Panc1 (cell line): ENCODE results near the gene DYRK1A. TPM values are rescaled to one million over a fixed set of nuclear protein-coding genes. Genes with fewer than 3 reads are reported as not detected.

Experiments used
- ATAC-seq: fragments of 200-7000 bp; cut with Tn5 transposase; 2 replicates; pipeline ENCODE4 v1.9.1; 2020; ENCODE audit warnings: mild to moderate bottlenecking, moderate library complexity
- BruUV-seq: library from RNA; stranded (reverse); fragments of 400-500 nt; replicated peaks from 2 replicates; lab custom pipeline; 2021; lab: Mats Ljungman, UMichigan
- CTCF ChIA-PET: fragments of 300-600 bp; sonication (Branson Sonifier 250); formaldehyde crosslinking; loops from one replicate; lab custom pipeline; 2022; ENCODE audit warnings: antibody characterized with exemption; lab: Charles Lee
- POLR2A ChIA-PET: fragments of 300-600 bp; sonication (Branson Sonifier 250); formaldehyde crosslinking; loops from one replicate; lab custom pipeline; 2022; ENCODE audit warnings: antibody characterized with exemption; lab: Charles Lee
- DNase-seq: peaks from one replicate; pipeline ENCODE4 v3.0.0-alpha.2; 2010; ENCODE audit warnings: low read depth, low spot score
- H3K27ac ChIP-seq: 2 replicates; pipeline ENCODE4 v1.5.1; 2011; ENCODE audit warnings: mild to moderate bottlenecking, low read length, inconsistent platforms
- H3K27me3 ChIP-seq: fragments of 200-500 bp; sonication (Bioruptor generic); 2 replicates; pipeline ENCODE4 v1.6.0; 2014; ENCODE audit warnings: low read length, inconsistent platforms; ENCODE audit not compliant: control insufficient read depth, insufficient read depth
- H3K36me3 ChIP-seq: fragments of 200-500 bp; sonication (Bioruptor generic); 2 replicates; pipeline ENCODE4 v1.5.1; 2014; ENCODE audit warnings: inconsistent platforms, mild to moderate bottlenecking, low read length, moderate library complexity; ENCODE audit not compliant: control insufficient read depth, insufficient read depth
- H3K4me1 ChIP-seq: 2 replicates; pipeline ENCODE4 v1.5.1; 2011; ENCODE audit warnings: inconsistent platforms, mild to moderate bottlenecking, low read length, moderate library complexity; ENCODE audit not compliant: control insufficient read depth, insufficient read depth
- H3K4me3 ChIP-seq, 2 experiments: 2 replicates each; pipeline ENCODE4 v1.5.1; 2011 to 2012; ENCODE audit warnings: low read depth in 2 of 2, low read length in 2 of 2, mild to moderate bottlenecking in 2 of 2, inconsistent platforms in 1 of 2, moderate library complexity in 1 of 2
- H3K9me3 ChIP-seq: fragments of 200-500 bp; sonication (Bioruptor generic); 2 replicates; pipeline ENCODE4 v1.5.1; 2014; ENCODE audit warnings: low read depth, mild to moderate bottlenecking, inconsistent platforms, low read length, moderate library complexity; ENCODE audit not compliant: control insufficient read depth, insufficient read depth
- CTCF ChIP-seq: fragments of 450-650 bp; IDR thresholded peaks from 2 replicates; pipeline ENCODE4 v1.5.1; 2017; ENCODE audit warnings: mild to moderate bottlenecking
- POLR2AphosphoS5 ChIP-seq: IDR thresholded peaks from 2 replicates; pipeline ENCODE4 v1.6.1; 2012; ENCODE audit warnings: mild to moderate bottlenecking, low read depth, low read length, moderate library complexity
- REST ChIP-seq, 2 experiments: IDR thresholded peaks; 2 replicates each; pipeline ENCODE4 v1.6.1; 2011 to 2012; ENCODE audit warnings: low read depth in 2 of 2, control low read depth in 1 of 2, low read length in 1 of 2, mild to moderate bottlenecking in 1 of 2, moderate library complexity in 1 of 2; ENCODE audit not compliant: insufficient read depth in 1 of 2
- SIN3A ChIP-seq: IDR thresholded peaks from 2 replicates; pipeline ENCODE4 v1.6.1; 2012; ENCODE audit warnings: low read depth, mild to moderate bottlenecking, low read length, moderate library complexity, borderline replicate concordance; ENCODE audit not compliant: insufficient read depth
- TCF7L2 ChIP-seq: IDR thresholded peaks from 2 replicates; pipeline ENCODE4 v1.6.1; 2011; ENCODE audit warnings: mild to moderate bottlenecking, low read depth, low read length, inconsistent platforms
- in situ Hi-C: cut with HindIII; loops from 2 replicates; pipeline ENCODE4 v1.10.0; 2016; ENCODE audit warnings: low sequenced_read_pairs, low pct_unique_long_range_greater_than_20kb
- intact Hi-C: fragments of 100-400 bp; cut with micrococcal nuclease; formaldehyde crosslinking; loops from one replicate; pipeline ENCODE4 v1.10.0; 2022; ENCODE audit not compliant: unreplicated experiment
- total RNA-seq: library from RNA; stranded (reverse); gene quantifications from one replicate; pipeline ENCODE4 v1.2.1, GENCODE V29; 2021; ENCODE audit not compliant: unreplicated experiment

Gene DYRK1A
- total RNA-seq, 1 experiment from 2014 or later: 36.1 TPM

DNA sequence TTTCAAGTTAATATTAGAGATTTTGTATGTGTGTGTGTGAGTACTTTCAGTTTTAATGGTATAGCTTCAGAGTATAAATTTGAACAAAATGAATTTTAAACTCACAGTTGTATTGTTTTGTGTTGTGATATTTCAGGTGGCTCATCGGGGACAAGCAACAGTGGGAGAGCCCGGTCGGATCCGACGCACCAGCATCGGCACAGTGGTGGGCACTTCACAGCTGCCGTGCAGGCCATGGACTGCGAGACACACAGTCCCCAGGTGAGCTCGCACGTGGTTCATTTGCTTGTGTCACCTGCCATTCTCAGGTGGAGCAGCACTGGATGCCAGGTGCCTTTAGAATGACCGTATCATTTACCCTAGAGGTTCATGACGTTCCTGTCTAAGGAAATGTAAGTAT lies 139.4 kb downstream of the DYRK1A start:
- no peak for ATAC-seq
- no peaks in the 10 kb centered on the region for H3K9me3 ChIP-seq
- no peak for TF ChIP-seq TCF7L2
- CTCF ChIA-PET: no interaction called here
- POLR2A ChIA-PET: no interaction called here
- H3K4me3 ChIP-seq: no peak overlapping the region
- H3K27me3 ChIP-seq: no peaks in the 10 kb centered on the region
- H3K4me1 ChIP-seq: no peaks in the 10 kb centered on the region
- no peak overlapping the region for H3K27ac ChIP-seq
- no peak for DNase-seq
- peaks cover 14% of the 10 kb centered on the region for H3K36me3 ChIP-seq
- no TSS peak for BruUV-seq
- in situ Hi-C loops (no loop called here), intact Hi-C loops (no loop called here)

GRCh38 chr21:37507716-37508115 lies 141.1 kb downstream of the DYRK1A start:
- DNase-seq (no peak), ATAC-seq (no peak)
- H3K27ac ChIP-seq: no peak overlapping the region
- TF ChIP-seq POLR2AphosphoS5 (no peak), SIN3A (no peak), TCF7L2 (no peak), REST (IDR thresholded peaks at IDR 0.05; ENCODE audit: insufficient read depth in 1 of 2, low read depth in 2 of 2, low read length in 1 of 2) (no peak), CTCF (no peak)
- peaks cover 20% of the 10 kb centered on the region for H3K36me3 ChIP-seq
- no peaks in the 10 kb centered on the region for H3K9me3 ChIP-seq
- no peak overlapping the region for H3K4me3 ChIP-seq
- ChIA-PET CTCF (no interaction called here), POLR2A (no interaction called here)
- intact Hi-C loops: no loop called here
- H3K4me1 ChIP-seq: no peaks in the 10 kb centered on the region
- in situ Hi-C loops: no loop called here
- no peaks in the 10 kb centered on the region for H3K27me3 ChIP-seq
- BruUV-seq: no TSS peak

DNA sequence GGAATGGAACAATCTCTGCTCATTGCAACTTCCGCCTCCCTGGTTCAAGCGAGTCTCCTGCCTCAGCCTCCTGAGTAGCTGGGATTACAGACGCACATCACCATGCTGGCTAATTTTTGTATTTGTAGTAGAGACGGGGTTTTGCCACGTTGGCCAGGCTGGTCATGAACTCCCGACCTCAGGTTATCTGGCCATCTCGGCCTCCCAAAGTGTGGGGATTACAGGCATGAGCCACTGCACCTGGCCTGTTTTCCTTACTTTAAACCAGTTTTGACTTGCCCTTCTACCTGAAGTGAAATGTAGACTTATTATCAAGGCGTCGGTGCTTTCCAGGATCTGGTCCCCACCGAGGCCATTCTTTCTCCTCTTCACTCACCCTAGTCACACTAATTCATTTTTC lies 141.8 kb downstream of the DYRK1A start:
- TF ChIP-seq POLR2AphosphoS5 (no peak), SIN3A (no peak), TCF7L2 (no peak), CTCF (no peak), REST (IDR thresholded peaks at IDR 0.05; ENCODE audit: insufficient read depth in 1 of 2, low read depth in 2 of 2, low read length in 1 of 2) (no peak)
- ChIA-PET POLR2A (no interaction called here), CTCF (no interaction called here)
- Histone ChIP-seq H3K4me1 (no peaks in the 10 kb centered on the region), H3K27me3 (no peaks in the 10 kb centered on the region), H3K36me3 (peaks cover 18% of the 10 kb centered on the region), H3K27ac (no peak overlapping the region), H3K4me3 (no peak overlapping the region), H3K9me3 (no peaks in the 10 kb centered on the region)
- ATAC-seq (no peak), DNase-seq (no peak)
- BruUV-seq: no TSS peak
- intact Hi-C loops (no loop called here), in situ Hi-C loops (no loop called here)
